IPS-15b (cell line): ENCODE results near the gene SLC35A4.

Experiments
- H3K27me3 ChIP-seq: one replicate; pipeline ENCODE4 v1.6.1; 2013; ENCODE audit warnings: low read length; ENCODE audit not compliant: control insufficient read depth, insufficient read depth
- H3K36me3 ChIP-seq: one replicate; pipeline ENCODE4 v1.6.1; 2013; ENCODE audit warnings: low read length; ENCODE audit not compliant: control insufficient read depth, insufficient read depth
- H3K4me1 ChIP-seq: one replicate; pipeline ENCODE4 v1.6.1; 2013; ENCODE audit warnings: mild to moderate bottlenecking, low read length; ENCODE audit not compliant: control insufficient read depth, insufficient read depth
- H3K4me3 ChIP-seq: one replicate; pipeline ENCODE4 v1.5.1; 2013; ENCODE audit warnings: low read depth, low read length
- H3K9ac ChIP-seq: one replicate; pipeline ENCODE4 v1.6.1; 2013; ENCODE audit warnings: low read depth, mild to moderate bottlenecking, low read length
- H3K9me3 ChIP-seq: one replicate; pipeline ENCODE4 v1.6.1; 2013; ENCODE audit warnings: mild to moderate bottlenecking, low read length; ENCODE audit not compliant: control insufficient read depth, insufficient read depth

The SLC35A4 gene

DNA sequence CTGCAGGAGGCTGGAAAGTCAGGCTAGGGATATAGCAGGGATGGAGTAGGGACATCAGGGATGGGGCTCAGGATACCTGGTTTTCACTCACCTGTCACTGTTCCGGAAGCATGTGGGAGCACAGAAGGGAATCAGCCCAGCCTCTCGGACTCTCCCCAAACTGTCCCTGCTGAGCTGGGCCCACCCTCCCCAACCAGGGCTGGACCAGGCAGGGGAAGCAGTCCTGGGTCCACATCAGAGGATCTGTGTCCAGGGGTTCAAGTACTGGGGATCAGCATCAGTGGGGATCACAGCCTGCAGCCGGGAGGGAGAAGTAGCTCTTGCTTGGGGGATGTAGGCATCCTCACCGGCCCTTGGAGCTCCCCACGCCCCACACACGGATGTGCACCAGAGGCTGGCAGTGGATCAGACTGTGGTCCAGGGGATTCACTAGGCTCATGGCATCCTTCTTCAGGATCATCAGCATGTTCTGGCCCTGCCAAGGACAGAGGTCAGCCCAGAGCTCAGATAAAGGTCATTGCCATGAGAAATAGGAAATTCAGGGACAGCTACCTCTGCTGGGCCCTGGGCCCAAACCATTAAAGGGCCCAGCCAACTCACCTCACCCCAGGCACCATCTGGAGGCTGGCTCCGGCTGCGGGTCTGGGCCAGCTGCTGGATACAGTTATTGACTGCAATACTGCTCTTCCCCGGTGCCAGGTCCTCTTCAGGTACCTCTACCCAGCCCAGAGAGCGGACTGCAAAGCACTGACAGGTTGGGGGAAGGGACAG lies 2.7 kb upstream of the SLC35A4 start:
- Histone ChIP-seq H3K27me3 (no peaks in the 10 kb centered on the region), H3K4me3 (no peak overlapping the region), H3K36me3 (peaks cover 9% of the 10 kb centered on the region), H3K4me1 (peaks cover 8% of the 10 kb centered on the region), H3K9me3 (no peaks in the 10 kb centered on the region), H3K9ac (no peak overlapping the region)

DNA sequence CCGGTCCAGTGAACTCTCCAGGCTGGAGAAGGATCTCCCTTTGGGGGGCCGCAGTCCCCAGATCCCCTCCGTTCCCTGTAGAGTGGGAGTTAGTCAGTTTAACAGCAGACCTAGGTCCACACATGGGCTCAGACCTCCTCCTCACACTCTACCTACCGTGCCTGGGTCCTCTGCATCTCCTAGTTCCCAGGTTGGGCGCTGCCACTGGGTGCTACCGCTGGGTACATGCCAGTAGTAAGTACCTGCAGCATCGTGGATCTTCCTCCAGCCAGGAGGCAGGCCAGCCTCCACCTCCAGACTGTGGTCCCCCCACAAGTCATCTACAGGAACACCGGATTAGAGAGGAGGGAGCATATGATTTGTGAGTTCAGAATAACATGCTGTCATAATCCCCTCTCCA lies 1.0 kb upstream of the SLC35A4 start:
- Histone ChIP-seq H3K27me3 (no peaks in the 10 kb centered on the region), H3K36me3 (peaks cover 19% of the 10 kb centered on the region), H3K4me3 (peak overlapping the region; percentile 99), H3K9me3 (no peaks in the 10 kb centered on the region), H3K4me1 (peaks cover 2% of the 10 kb centered on the region), H3K9ac (peak overlapping the region; percentile 60)

DNA sequence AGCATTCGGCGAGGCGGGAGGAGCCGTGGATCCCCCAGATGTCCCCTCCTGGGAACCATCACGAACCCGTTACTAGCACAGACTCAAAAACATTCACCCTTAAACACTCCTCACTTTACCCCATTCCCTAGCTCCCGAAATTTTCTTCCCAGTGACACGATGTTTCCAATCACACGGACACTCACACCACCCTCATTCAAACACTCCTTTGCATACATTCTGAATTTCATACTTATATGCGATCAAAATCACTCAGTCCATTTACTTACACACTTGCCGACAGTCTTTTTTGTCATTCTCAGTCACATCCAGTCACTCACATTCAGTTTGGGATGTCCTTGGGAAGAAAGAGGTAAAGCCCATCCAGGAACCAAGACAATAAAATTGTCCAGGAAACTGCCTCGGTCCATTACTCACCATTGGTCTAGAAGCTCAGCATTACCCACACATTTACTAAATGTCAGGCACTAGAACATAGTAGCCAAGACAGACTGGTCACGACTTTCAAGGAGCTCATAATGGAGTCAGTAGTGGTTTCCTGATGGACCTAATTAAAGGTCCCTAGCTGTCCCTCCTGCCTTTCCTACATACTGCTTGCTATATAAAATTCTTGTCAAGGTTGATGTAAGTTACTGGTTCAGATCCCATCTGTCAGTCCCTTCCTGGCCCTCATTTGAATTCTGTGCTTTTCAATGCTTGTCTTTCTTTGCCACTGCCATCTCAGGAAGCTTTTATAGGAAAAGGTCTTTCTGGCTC lies 574 bp downstream of the SLC35A4 start:
- Histone ChIP-seq H3K9me3 (no peaks in the 10 kb centered on the region), H3K9ac (peak overlapping the region; percentile 77), H3K36me3 (peaks cover 19% of the 10 kb centered on the region), H3K27me3 (no peaks in the 10 kb centered on the region), H3K4me1 (peaks cover 2% of the 10 kb centered on the region), H3K4me3 (peak overlapping the region; percentile 99)

- peaks cover 2% of the 10 kb centered on the region for H3K4me1 ChIP-seq
- no peaks in the 10 kb centered on the region for H3K9me3 ChIP-seq
- peak overlapping the region; percentile 99 for H3K4me3 ChIP-seq
- no peaks in the 10 kb centered on the region for H3K27me3 ChIP-seq
- peaks cover 19% of the 10 kb centered on the region for H3K36me3 ChIP-seq
- H3K9ac ChIP-seq = no peak overlapping the region
These were observed 1.1 kb downstream of the SLC35A4 start for GRCh38 chr5:140565780-140566095.

- Histone ChIP-seq H3K27me3 (no peaks in the 10 kb centered on the region), H3K9ac (no peak overlapping the region), H3K4me3 (no peak overlapping the region), H3K4me1 (peaks cover 2% of the 10 kb centered on the region), H3K36me3 (peaks cover 19% of the 10 kb centered on the region), H3K9me3 (no peaks in the 10 kb centered on the region)
These were observed 2.0 kb downstream of the SLC35A4 start for GRCh38 chr5:140566665-140567064.

DNA sequence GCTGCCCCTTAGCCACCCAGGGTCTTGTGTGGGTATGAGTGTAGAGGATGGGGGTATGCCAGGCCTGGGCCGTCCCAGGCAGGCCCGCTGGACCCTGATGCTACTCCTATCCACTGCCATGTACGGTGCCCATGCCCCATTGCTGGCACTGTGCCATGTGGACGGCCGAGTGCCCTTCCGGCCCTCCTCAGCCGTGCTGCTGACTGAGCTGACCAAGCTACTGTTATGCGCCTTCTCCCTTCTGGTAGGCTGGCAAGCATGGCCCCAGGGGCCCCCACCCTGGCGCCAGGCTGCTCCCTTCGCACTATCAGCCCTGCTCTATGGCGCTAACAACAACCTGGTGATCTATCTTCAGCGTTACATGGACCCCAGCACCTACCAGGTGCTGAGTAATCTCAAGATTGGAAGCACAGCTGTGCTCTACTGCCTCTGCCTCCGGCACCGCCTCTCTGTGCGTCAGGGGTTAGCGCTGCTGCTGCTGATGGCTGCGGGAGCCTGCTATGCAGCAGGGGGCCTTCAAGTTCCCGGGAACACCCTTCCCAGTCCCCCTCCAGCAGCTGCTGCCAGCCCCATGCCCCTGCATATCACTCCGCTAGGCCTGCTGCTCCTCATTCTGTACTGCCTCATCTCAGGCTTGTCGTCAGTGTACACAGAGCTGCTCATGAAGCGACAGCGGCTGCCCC lies 2.6 kb downstream of the SLC35A4 start:
- Histone ChIP-seq H3K27me3 (no peaks in the 10 kb centered on the region), H3K9ac (no peak overlapping the region), H3K4me3 (no peak overlapping the region), H3K9me3 (no peaks in the 10 kb centered on the region), H3K36me3 (peaks cover 19% of the 10 kb centered on the region), H3K4me1 (peaks cover 2% of the 10 kb centered on the region)

DNA sequence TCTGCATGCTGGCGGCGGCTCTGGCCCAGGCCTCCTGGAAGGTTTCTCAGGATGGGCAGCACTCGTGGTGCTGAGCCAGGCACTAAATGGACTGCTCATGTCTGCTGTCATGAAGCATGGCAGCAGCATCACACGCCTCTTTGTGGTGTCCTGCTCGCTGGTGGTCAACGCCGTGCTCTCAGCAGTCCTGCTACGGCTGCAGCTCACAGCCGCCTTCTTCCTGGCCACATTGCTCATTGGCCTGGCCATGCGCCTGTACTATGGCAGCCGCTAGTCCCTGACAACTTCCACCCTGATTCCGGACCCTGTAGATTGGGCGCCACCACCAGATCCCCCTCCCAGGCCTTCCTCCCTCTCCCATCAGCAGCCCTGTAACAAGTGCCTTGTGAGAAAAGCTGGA lies 3.2 kb downstream of the SLC35A4 start:
- peaks cover 19% of the 10 kb centered on the region for H3K36me3 ChIP-seq
- H3K27me3 ChIP-seq = no peaks in the 10 kb centered on the region
- no peak overlapping the region for H3K9ac ChIP-seq
- H3K9me3 ChIP-seq = no peaks in the 10 kb centered on the region
- H3K4me3 ChIP-seq = no peak overlapping the region
- H3K4me1 ChIP-seq = peaks cover 2% of the 10 kb centered on the region

DNA sequence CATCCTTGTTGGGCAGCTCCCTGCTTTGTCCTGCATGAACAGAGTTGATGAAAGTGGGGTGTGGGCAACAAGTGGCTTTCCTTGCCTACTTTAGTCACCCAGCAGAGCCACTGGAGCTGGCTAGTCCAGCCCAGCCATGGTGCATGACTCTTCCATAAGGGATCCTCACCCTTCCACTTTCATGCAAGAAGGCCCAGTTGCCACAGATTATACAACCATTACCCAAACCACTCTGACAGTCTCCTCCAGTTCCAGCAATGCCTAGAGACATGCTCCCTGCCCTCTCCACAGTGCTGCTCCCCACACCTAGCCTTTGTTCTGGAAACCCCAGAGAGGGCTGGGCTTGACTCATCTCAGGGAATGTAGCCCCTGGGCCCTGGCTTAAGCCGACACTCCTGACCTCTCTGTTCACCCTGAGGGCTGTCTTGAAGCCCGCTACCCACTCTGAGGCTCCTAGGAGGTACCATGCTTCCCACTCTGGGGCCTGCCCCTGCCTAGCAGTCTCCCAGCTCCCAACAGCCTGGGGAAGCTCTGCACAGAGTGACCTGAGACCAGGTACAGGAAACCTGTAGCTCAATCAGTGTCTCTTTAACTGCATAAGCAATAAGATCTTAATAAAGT lies 3.9 kb downstream of the SLC35A4 start:
- H3K9ac ChIP-seq = no peak overlapping the region
- peaks cover 2% of the 10 kb centered on the region for H3K4me1 ChIP-seq
- no peak overlapping the region for H3K4me3 ChIP-seq
- no peaks in the 10 kb centered on the region for H3K9me3 ChIP-seq
- H3K36me3 ChIP-seq = peaks cover 19% of the 10 kb centered on the region
- H3K27me3 ChIP-seq = no peaks in the 10 kb centered on the region

DNA sequence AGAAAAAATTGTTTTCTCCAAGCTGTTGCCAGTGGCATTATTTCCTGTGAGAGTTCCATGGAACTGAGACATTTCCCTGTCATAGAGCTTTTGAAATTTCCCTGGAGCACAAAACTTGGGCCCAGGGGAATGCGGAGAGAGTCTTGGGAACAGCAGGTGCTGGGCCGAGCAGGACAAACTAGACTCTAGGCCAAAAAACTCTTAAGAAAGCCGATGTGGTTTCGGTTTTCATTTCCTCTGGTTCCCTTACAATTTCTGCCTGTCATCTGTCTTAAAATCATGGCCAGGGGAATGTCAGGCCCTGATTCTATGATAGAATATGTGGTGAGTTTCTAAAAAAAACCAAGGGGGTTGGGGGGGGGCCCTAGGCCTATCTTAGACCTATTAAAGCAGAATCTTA lies 4.6 kb downstream of the SLC35A4 start:
- Histone ChIP-seq H3K36me3 (peaks cover 19% of the 10 kb centered on the region), H3K9ac (no peak overlapping the region), H3K27me3 (no peaks in the 10 kb centered on the region), H3K4me1 (no peaks in the 10 kb centered on the region), H3K4me3 (no peak overlapping the region), H3K9me3 (no peaks in the 10 kb centered on the region)

DNA sequence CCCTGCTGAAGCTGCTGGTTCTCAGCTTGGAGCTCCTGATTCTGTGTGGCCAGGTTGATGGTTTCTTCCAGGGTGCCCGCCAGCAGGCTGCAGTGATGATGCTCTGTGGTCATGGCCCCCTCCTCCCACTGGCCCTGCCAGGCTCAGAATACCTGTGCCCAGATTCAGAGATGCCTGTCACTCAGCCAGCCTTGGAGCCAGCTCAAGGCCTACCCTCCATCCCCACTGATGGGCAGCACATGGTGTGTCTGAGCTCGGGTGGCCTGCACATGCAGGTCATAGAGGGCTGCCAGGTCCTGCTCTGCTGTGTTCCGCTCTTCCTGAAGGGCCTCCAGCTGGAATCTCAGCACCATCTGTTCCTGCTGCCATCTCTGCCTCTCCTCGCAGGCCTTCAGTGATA lies 5.4 kb downstream of the SLC35A4 start:
- Histone ChIP-seq H3K36me3 (peaks cover 19% of the 10 kb centered on the region), H3K4me3 (no peak overlapping the region)

GRCh38 chr5:140570488-140570887 lies 5.9 kb downstream of the SLC35A4 start:
- Histone ChIP-seq H3K4me3 (no peak overlapping the region), H3K9ac (no peak overlapping the region), H3K36me3 (peaks cover 19% of the 10 kb centered on the region), H3K9me3 (no peaks in the 10 kb centered on the region), H3K27me3 (no peaks in the 10 kb centered on the region), H3K4me1 (no peaks in the 10 kb centered on the region)

More for the DNA sequence above, 5.4 kb downstream of the SLC35A4 start:
- H3K9me3 ChIP-seq = no peaks in the 10 kb centered on the region
- H3K27me3 ChIP-seq = no peaks in the 10 kb centered on the region
- no peak overlapping the region for H3K9ac ChIP-seq
- H3K4me1 ChIP-seq = no peaks in the 10 kb centered on the region
